ENCODE results near the gene COLGALT1.

DNA sequence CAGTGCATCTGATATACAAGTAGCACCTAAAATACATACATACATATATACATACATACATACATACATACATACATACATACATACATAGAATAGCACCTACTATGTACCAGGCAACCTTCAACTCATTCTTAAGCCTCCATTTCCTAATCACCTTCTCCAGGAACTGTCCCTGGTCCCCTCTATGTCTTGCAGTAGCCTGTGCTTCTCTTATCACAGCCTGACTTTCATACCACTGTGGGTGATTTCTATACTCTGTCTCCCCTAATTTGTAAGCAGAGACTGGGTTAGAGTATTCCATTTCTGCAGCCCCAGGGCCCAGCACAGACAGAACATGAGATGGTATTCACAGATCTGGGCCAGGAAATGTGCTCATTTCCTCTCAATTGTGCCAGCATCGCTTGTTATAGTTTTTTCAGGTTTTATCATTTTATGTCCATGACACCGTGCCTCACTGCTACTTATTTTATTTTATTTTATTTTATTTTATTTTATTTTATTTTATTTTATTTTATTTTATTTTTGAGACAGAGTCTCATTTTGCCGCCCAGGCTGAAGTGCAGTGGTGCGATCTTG lies 14.2 kb upstream of the COLGALT1 start:
- TF ChIP-seq, protein P1, sequence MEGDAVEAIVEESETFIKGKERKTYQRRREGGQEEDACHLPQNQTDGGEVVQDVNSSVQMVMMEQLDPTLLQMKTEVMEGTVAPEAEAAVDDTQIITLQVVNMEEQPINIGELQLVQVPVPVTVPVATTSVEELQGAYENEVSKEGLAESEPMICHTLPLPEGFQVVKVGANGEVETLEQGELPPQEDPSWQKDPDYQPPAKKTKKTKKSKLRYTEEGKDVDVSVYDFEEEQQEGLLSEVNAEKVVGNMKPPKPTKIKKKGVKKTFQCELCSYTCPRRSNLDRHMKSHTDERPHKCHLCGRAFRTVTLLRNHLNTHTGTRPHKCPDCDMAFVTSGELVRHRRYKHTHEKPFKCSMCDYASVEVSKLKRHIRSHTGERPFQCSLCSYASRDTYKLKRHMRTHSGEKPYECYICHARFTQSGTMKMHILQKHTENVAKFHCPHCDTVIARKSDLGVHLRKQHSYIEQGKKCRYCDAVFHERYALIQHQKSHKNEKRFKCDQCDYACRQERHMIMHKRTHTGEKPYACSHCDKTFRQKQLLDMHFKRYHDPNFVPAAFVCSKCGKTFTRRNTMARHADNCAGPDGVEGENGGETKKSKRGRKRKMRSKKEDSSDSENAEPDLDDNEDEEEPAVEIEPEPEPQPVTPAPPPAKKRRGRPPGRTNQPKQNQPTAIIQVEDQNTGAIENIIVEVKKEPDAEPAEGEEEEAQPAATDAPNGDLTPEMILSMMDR (IDR thresholded peaks at IDR 0.05; ENCODE audit: low read depth, low read length, poor library complexity, severe bottlenecking) = no peak
- no peak for TF ChIP-seq EZH2phosphoT487 (IDR thresholded peaks at IDR 0.05; ENCODE audit: borderline replicate concordance, low read length)
